ENCODE measurements around the gene PTPRN2. TPM values are rescaled to one million over a fixed set of nuclear protein-coding genes. Genes with fewer than 3 reads are reported as not detected.

The PTPRN2 gene
- total RNA-seq, 1 experiment from 2014 or later = 3.8 TPM

- Histone ChIP-seq H3K4me3 (no peak overlapping the region), H3K27me3 (no peaks in the 10 kb centered on the region), H3K27ac (no peak overlapping the region), H3K9me3 (replicated peaks) (no peaks in the 10 kb centered on the region), H3K4me1 (no peaks in the 10 kb centered on the region), H3K36me3 (peaks cover 32% of the 10 kb centered on the region)
- DNase-seq = no peak
Observed at GRCh38 chr7:158609313-158609974, 21.8 kb upstream of the PTPRN2 start.

GRCh38 chr7:158607563-158607962 is 19.9 kb upstream of the PTPRN2 start:
- no peak overlapping the region for H3K27ac ChIP-seq
- H3K4me1 ChIP-seq = no peaks in the 10 kb centered on the region
- peaks cover 29% of the 10 kb centered on the region for H3K36me3 ChIP-seq
- no peaks in the 10 kb centered on the region for H3K9me3 ChIP-seq (replicated peaks)
- no peak for DNase-seq
- H3K27me3 ChIP-seq = no peaks in the 10 kb centered on the region
- H3K4me3 ChIP-seq = no peak overlapping the region

GRCh38 chr7:158606671-158607424 is 19.2 kb upstream of the PTPRN2 start:
- H3K27ac ChIP-seq = no peak overlapping the region
- DNase-seq = no peak
- no peaks in the 10 kb centered on the region for H3K4me1 ChIP-seq
- no peaks in the 10 kb centered on the region for H3K27me3 ChIP-seq
- H3K36me3 ChIP-seq = peaks cover 29% of the 10 kb centered on the region
- no peak overlapping the region for H3K4me3 ChIP-seq
- no peaks in the 10 kb centered on the region for H3K9me3 ChIP-seq (replicated peaks)

- H3K4me1 ChIP-seq = no peaks in the 10 kb centered on the region
- peaks cover 26% of the 10 kb centered on the region for H3K36me3 ChIP-seq
- H3K4me3 ChIP-seq = no peak overlapping the region
- no peak overlapping the region for H3K27ac ChIP-seq
- no peak for DNase-seq
- H3K9me3 ChIP-seq (replicated peaks) = no peaks in the 10 kb centered on the region
- no peaks in the 10 kb centered on the region for H3K27me3 ChIP-seq
Observed at GRCh38 chr7:158606129-158606528, 18.5 kb upstream of the PTPRN2 start.

- H3K4me1 ChIP-seq = no peaks in the 10 kb centered on the region
- no peak overlapping the region for H3K4me3 ChIP-seq
- H3K27ac ChIP-seq = no peak overlapping the region
- H3K27me3 ChIP-seq = no peaks in the 10 kb centered on the region
- no peaks in the 10 kb centered on the region for H3K9me3 ChIP-seq (replicated peaks)
- DNase-seq = no peak
- peaks cover 19% of the 10 kb centered on the region for H3K36me3 ChIP-seq
Observed at GRCh38 chr7:158603773-158604755, 16.4 kb upstream of the PTPRN2 start.

- no peak overlapping the region for H3K4me3 ChIP-seq
- no peaks in the 10 kb centered on the region for H3K9me3 ChIP-seq (replicated peaks)
- peaks cover 12% of the 10 kb centered on the region for H3K36me3 ChIP-seq
- H3K4me1 ChIP-seq = no peaks in the 10 kb centered on the region
- H3K27me3 ChIP-seq = no peaks in the 10 kb centered on the region
- no peak overlapping the region for H3K27ac ChIP-seq
- no peak for DNase-seq
Observed at GRCh38 chr7:158602905-158603772, 15.5 kb upstream of the PTPRN2 start.

GRCh38 chr7:158602041-158602440 is 14.4 kb upstream of the PTPRN2 start:
- Histone ChIP-seq H3K27ac (no peak overlapping the region), H3K27me3 (no peaks in the 10 kb centered on the region), H3K36me3 (peaks cover 7% of the 10 kb centered on the region; the same call in 1 of the 2 replicates), H3K9me3 (replicated peaks) (no peaks in the 10 kb centered on the region), H3K4me1 (no peaks in the 10 kb centered on the region), H3K4me3 (no peak overlapping the region)
- DNase-seq = no peak

- Histone ChIP-seq H3K4me1 (no peaks in the 10 kb centered on the region), H3K27me3 (no peaks in the 10 kb centered on the region), H3K36me3 (no peaks in the 10 kb centered on the region; the same call in 1 of the 2 replicates)
Observed at GRCh38 chr7:158601090-158601489, 13.5 kb upstream of the PTPRN2 start.

GRCh38 chr7:158596745-158597144 is 9.1 kb upstream of the PTPRN2 start:
- Histone ChIP-seq H3K27ac (no peak overlapping the region), H3K36me3 (no peaks in the 10 kb centered on the region), H3K9me3 (replicated peaks) (no peaks in the 10 kb centered on the region), H3K27me3 (no peaks in the 10 kb centered on the region), H3K4me1 (no peaks in the 10 kb centered on the region), H3K4me3 (no peak overlapping the region)
- DNase-seq = no peak

More at GRCh38 chr7:158601090-158601489, 13.5 kb upstream of the PTPRN2 start:
- DNase-seq = no peak
- Histone ChIP-seq H3K9me3 (replicated peaks) (no peaks in the 10 kb centered on the region), H3K4me3 (no peak overlapping the region), H3K27ac (no peak overlapping the region)

- no peaks in the 10 kb centered on the region for H3K9me3 ChIP-seq (replicated peaks)
- no peaks in the 10 kb centered on the region for H3K36me3 ChIP-seq
- H3K27me3 ChIP-seq = no peaks in the 10 kb centered on the region
- DNase-seq = no peak
- H3K4me1 ChIP-seq = no peaks in the 10 kb centered on the region
- H3K4me3 ChIP-seq = no peak overlapping the region
- H3K27ac ChIP-seq = no peak overlapping the region
Observed at GRCh38 chr7:158596309-158596708, 8.7 kb upstream of the PTPRN2 start.

GRCh38 chr7:158595068-158595467 is 7.4 kb upstream of the PTPRN2 start:
- peak in 1 of 2 experiments; percentile 58 for DNase-seq

GRCh38 chr7:158592541-158592940 is 4.9 kb upstream of the PTPRN2 start:
- DNase-seq = no peak
- no peaks in the 10 kb centered on the region for H3K9me3 ChIP-seq (replicated peaks)

More at GRCh38 chr7:158595068-158595467, 7.4 kb upstream of the PTPRN2 start:
- H3K36me3 ChIP-seq = no peaks in the 10 kb centered on the region
- no peak overlapping the region for H3K4me3 ChIP-seq
- no peak overlapping the region for H3K27ac ChIP-seq
- H3K9me3 ChIP-seq (replicated peaks) = no peaks in the 10 kb centered on the region
- no peaks in the 10 kb centered on the region for H3K4me1 ChIP-seq
- H3K27me3 ChIP-seq = no peaks in the 10 kb centered on the region

GRCh38 chr7:158591944-158592343 is 4.3 kb upstream of the PTPRN2 start:
- no peaks in the 10 kb centered on the region for H3K4me1 ChIP-seq
- H3K27me3 ChIP-seq = no peaks in the 10 kb centered on the region
- DNase-seq = no peak
- H3K27ac ChIP-seq = no peak overlapping the region
- H3K36me3 ChIP-seq = no peaks in the 10 kb centered on the region
- H3K4me3 ChIP-seq = no peak overlapping the region
- no peaks in the 10 kb centered on the region for H3K9me3 ChIP-seq (replicated peaks)

More at GRCh38 chr7:158592541-158592940, 4.9 kb upstream of the PTPRN2 start:
- no peaks in the 10 kb centered on the region for H3K4me1 ChIP-seq
- no peak overlapping the region for H3K4me3 ChIP-seq
- H3K27me3 ChIP-seq = no peaks in the 10 kb centered on the region
- H3K27ac ChIP-seq = no peak overlapping the region
- H3K36me3 ChIP-seq = no peaks in the 10 kb centered on the region

GRCh38 chr7:158590181-158590530 is 2.5 kb upstream of the PTPRN2 start:
- no peaks in the 10 kb centered on the region for H3K27me3 ChIP-seq
- H3K9me3 ChIP-seq (replicated peaks) = no peaks in the 10 kb centered on the region
- H3K27ac ChIP-seq = no peak overlapping the region
- no peaks in the 10 kb centered on the region for H3K36me3 ChIP-seq
- H3K4me3 ChIP-seq = no peak overlapping the region
- DNase-seq = no peak
- no peaks in the 10 kb centered on the region for H3K4me1 ChIP-seq
